MM.1S (cell line): ENCODE data around the gene MAGI2.

ENCODE experiments used
- DNase-seq: peaks from one replicate; pipeline ENCODE4 v3.0.0-alpha.2; 2015
- H2AFZ ChIP-seq: fragments of 300-600 bp; sonication (generic); 2 replicates; pipeline ENCODE4 v1.6.0; 2016; ENCODE audit warnings: antibody characterized with exemption, low read length
- H3F3A ChIP-seq: fragments of 300-600 bp; sonication (generic); 2 replicates; pipeline ENCODE4 v1.6.1; 2016; ENCODE audit warnings: mild to moderate bottlenecking, antibody characterized with exemption, low read length, moderate library complexity, mixed read lengths; ENCODE audit not compliant: insufficient read depth
- H3K27ac ChIP-seq: fragments of 300-600 bp; sonication (generic); 2 replicates; pipeline ENCODE4 v1.5.1; 2016; ENCODE audit warnings: mild to moderate bottlenecking, low read length
- H3K27me3 ChIP-seq: fragments of 300-600 bp; sonication (generic); replicated peaks from 2 replicates; pipeline ENCODE4 v1.6.0; 2016; ENCODE audit warnings: low read length; ENCODE audit not compliant: insufficient read depth
- H3K36me3 ChIP-seq: fragments of 300-600 bp; sonication (generic); replicated peaks from 2 replicates; pipeline ENCODE4 v1.6.1; 2016; ENCODE audit warnings: mild to moderate bottlenecking, low read length, mixed read lengths; ENCODE audit not compliant: insufficient read depth
- H3K4me1 ChIP-seq: fragments of 300-600 bp; sonication (generic); 2 replicates; pipeline ENCODE4 v1.6.1; 2016; ENCODE audit warnings: low read length, mixed read lengths
- H3K4me2 ChIP-seq: fragments of 300-600 bp; sonication (generic); 2 replicates; pipeline ENCODE4 v1.6.0; 2016; ENCODE audit warnings: low read depth, low read length
- H3K4me3 ChIP-seq: fragments of 300-600 bp; sonication (generic); 2 replicates; pipeline ENCODE4 v1.5.1; 2016; ENCODE audit warnings: low read length, mixed read lengths
- H3K79me2 ChIP-seq: fragments of 300-600 bp; sonication (generic); 2 replicates; pipeline ENCODE4 v1.6.1; 2016; ENCODE audit warnings: mixed run types, low read length, mixed read lengths
- H3K9ac ChIP-seq: fragments of 300-600 bp; sonication (generic); 2 replicates; pipeline ENCODE4 v1.6.1; 2016; ENCODE audit warnings: low read length, mixed read lengths
- H3K9me2 ChIP-seq: fragments of 300-600 bp; sonication (generic); replicated peaks from 2 replicates; pipeline ENCODE4 v1.6.1; 2016; ENCODE audit warnings: mild to moderate bottlenecking, low read length, mixed read lengths; ENCODE audit not compliant: insufficient read depth
- H3K9me3 ChIP-seq: fragments of 300-600 bp; sonication (generic); replicated peaks from 2 replicates; pipeline ENCODE4 v1.6.1; 2016; ENCODE audit warnings: mild to moderate bottlenecking, low read length, mixed read lengths; ENCODE audit not compliant: insufficient read depth
- H4K20me1 ChIP-seq: fragments of 300-600 bp; sonication (generic); 2 replicates; pipeline ENCODE4 v1.6.1; 2016; ENCODE audit warnings: mild to moderate bottlenecking, low read length, moderate library complexity, mixed read lengths; ENCODE audit not compliant: insufficient read depth
- EZH2 ChIP-seq: fragments of 300-600 bp; sonication (generic); optimal IDR thresholded peaks from 2 replicates; pipeline ENCODE3; 2017; ENCODE audit warnings: low read depth, mild to moderate bottlenecking, antibody characterized with exemption, low read length, mixed read lengths
- EZH2phosphoT487 ChIP-seq: fragments of 300-600 bp; sonication (generic); IDR thresholded peaks from 2 replicates; pipeline ENCODE4 v1.6.1; 2018; ENCODE audit warnings: antibody characterized with exemption, low read length
- TF ChIP-seq, protein P1 (sequence below): fragments of 300-600 bp; sonication (generic); IDR thresholded peaks from 2 replicates; pipeline ENCODE4 v1.5.1; 2016; ENCODE audit warnings: antibody characterized with exemption, low read length, mixed read lengths

Gene MAGI2

DNA sequence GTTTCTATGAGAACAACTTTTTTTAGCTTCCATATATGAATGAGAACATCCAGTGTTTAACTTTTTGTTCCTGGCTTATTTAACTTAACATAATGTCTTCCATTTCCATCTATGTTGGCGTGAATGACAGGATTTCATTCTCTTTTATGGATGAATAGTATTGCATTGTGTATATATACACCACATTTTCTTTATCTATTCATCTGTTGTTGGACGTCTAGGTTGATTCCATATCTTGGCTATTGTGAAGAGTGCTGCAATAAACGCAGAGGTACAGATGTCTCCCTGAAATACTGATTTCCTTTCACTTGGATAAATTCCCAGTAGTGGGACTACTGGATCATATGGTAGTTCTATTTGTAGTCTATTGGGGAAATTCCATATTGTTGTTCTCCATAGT, 44.3 kb upstream of the MAGI2 start:
- Histone ChIP-seq H3K79me2 (no peaks in the 10 kb centered on the region), H3K27ac (no peak overlapping the region), H4K20me1 (no peaks in the 10 kb centered on the region), H3F3A (no peaks in the 10 kb centered on the region), H3K27me3 (no peaks in the 10 kb centered on the region), H3K4me1 (no peaks in the 10 kb centered on the region), H3K4me2 (no peak overlapping the region), H3K9me2 (no peaks in the 10 kb centered on the region), H3K4me3 (no peak overlapping the region), H3K9me3 (no peaks in the 10 kb centered on the region), H3K9ac (no peak overlapping the region), H2AFZ (no peak overlapping the region), H3K36me3 (no peaks in the 10 kb centered on the region)
- no peak for DNase-seq
- TF ChIP-seq EZH2phosphoT487 (no peak), EZH2 (no peak)
- TF ChIP-seq, protein P1, sequence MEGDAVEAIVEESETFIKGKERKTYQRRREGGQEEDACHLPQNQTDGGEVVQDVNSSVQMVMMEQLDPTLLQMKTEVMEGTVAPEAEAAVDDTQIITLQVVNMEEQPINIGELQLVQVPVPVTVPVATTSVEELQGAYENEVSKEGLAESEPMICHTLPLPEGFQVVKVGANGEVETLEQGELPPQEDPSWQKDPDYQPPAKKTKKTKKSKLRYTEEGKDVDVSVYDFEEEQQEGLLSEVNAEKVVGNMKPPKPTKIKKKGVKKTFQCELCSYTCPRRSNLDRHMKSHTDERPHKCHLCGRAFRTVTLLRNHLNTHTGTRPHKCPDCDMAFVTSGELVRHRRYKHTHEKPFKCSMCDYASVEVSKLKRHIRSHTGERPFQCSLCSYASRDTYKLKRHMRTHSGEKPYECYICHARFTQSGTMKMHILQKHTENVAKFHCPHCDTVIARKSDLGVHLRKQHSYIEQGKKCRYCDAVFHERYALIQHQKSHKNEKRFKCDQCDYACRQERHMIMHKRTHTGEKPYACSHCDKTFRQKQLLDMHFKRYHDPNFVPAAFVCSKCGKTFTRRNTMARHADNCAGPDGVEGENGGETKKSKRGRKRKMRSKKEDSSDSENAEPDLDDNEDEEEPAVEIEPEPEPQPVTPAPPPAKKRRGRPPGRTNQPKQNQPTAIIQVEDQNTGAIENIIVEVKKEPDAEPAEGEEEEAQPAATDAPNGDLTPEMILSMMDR = no peak

DNA sequence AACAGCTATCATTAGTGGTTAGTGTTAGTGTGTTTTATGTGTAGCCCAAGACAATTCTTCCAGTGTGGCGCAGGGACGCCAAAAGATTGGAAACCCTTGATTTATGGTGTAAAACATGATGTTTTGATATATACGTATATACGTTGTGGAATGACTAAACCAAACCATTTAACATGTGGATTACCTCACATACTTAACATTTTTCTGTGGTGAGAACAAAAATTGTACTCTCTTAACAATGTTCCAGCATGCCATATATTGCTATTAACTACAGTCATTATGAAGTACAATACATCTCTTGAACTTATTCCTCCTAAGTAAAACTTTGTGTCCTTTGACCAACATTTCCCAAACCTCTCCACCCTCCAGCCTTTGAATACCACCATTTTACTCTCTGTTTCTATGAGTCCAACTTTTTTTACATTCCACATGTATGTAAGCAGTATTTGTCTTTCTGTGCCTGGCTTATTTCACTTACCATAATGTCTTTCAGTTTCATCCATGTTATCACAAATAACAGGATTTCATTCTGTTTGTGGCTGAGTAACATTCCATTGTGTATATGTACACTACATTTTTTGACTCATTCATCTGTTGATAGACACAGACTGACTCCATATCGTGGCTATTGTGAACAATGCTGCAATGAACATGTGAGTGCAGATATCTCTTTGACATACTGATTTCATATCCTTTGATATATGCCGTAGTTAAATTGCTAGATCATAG, 42.2 kb upstream of the MAGI2 start:
- Histone ChIP-seq H3K4me2 (no peak overlapping the region), H2AFZ (no peak overlapping the region), H3K79me2 (no peaks in the 10 kb centered on the region), H3K4me1 (no peaks in the 10 kb centered on the region), H3K9ac (no peak overlapping the region), H3F3A (no peaks in the 10 kb centered on the region), H3K27ac (no peak overlapping the region), H4K20me1 (no peaks in the 10 kb centered on the region), H3K9me3 (no peaks in the 10 kb centered on the region), H3K36me3 (no peaks in the 10 kb centered on the region), H3K4me3 (no peak overlapping the region), H3K27me3 (no peaks in the 10 kb centered on the region), H3K9me2 (no peaks in the 10 kb centered on the region)
- DNase-seq = no peak
- TF ChIP-seq, protein P1 = no peak
- no peak for TF ChIP-seq EZH2
- no peak for TF ChIP-seq EZH2phosphoT487

DNA sequence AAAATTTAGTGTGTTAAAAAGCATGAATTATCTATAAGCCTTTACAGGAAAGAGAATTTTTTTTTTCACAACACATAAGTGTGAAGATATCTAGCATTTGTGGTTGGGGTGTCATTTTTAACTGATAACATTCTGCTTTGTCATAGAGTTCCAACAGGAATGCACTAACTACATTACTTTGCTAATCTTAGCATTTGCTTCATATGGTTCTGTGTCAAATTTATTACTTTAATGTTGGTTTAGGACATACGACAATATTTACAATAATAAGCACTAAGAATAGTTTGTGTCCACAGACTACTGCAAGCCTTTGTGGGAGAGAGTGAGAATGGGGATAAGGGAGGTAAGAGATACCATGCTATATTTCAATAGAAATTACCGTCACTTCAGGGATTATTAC, 40.6 kb upstream of the MAGI2 start:
- no peak overlapping the region for H3K4me2 ChIP-seq
- H3K79me2 ChIP-seq = no peaks in the 10 kb centered on the region
- no peak overlapping the region for H3K4me3 ChIP-seq
- H3K9me3 ChIP-seq = no peaks in the 10 kb centered on the region
- no peaks in the 10 kb centered on the region for H3K36me3 ChIP-seq
- no peaks in the 10 kb centered on the region for H3K27me3 ChIP-seq
- no peak for TF ChIP-seq EZH2
- TF ChIP-seq EZH2phosphoT487 = no peak
- TF ChIP-seq, protein P1 = no peak
- no peak overlapping the region for H3K27ac ChIP-seq
- H2AFZ ChIP-seq = no peak overlapping the region
- no peaks in the 10 kb centered on the region for H4K20me1 ChIP-seq
- no peak overlapping the region for H3K9ac ChIP-seq
- H3F3A ChIP-seq = no peaks in the 10 kb centered on the region
- no peak for DNase-seq
- H3K9me2 ChIP-seq = no peaks in the 10 kb centered on the region
- H3K4me1 ChIP-seq = no peaks in the 10 kb centered on the region
